Measurements from ENCODE around the gene B3GNT9.

B3GNT9 gene

GRCh38 chr16:67185651-67186134 lies 34.9 kb upstream of the B3GNT9 start:
- DNase-seq (ENCODE audit: low read depth): no peak

- peak; percentile 71 for DNase-seq (ENCODE audit: low read depth)
These were observed 34.3 kb upstream of the B3GNT9 start for GRCh38 chr16:67184995-67185650.

- no peak for DNase-seq (ENCODE audit: low read depth)
These were observed 33.7 kb upstream of the B3GNT9 start for GRCh38 chr16:67184453-67184994.

GRCh38 chr16:67183627-67184452 lies 33.0 kb upstream of the B3GNT9 start, which contains the start of gene MATCAP1:
TSS of gene MATCAP1 (minus strand) at chr16:67183963. CDS start at chr16:67180610, 3,353 bp downstream.
- DNase-seq (ENCODE audit: low read depth): peak; percentile 92

- no peak for DNase-seq (ENCODE audit: low read depth)
These were observed 32.5 kb upstream of the B3GNT9 start for GRCh38 chr16:67183284-67183626.

- no peak for DNase-seq (ENCODE audit: low read depth)
These were observed 31.5 kb upstream of the B3GNT9 start for GRCh38 chr16:67182288-67182687.

- DNase-seq (ENCODE audit: low read depth): no peak
These were observed 30.5 kb upstream of the B3GNT9 start for GRCh38 chr16:67181346-67181745.

GRCh38 chr16:67180166-67180565 lies 29.4 kb upstream of the B3GNT9 start:
- DNase-seq (ENCODE audit: low read depth): no peak

- no peak for DNase-seq (ENCODE audit: low read depth)
These were observed 28.8 kb upstream of the B3GNT9 start for GRCh38 chr16:67179421-67180080.

- no peak for DNase-seq (ENCODE audit: low read depth)
These were observed 27.2 kb upstream of the B3GNT9 start for GRCh38 chr16:67177743-67178699.

GRCh38 chr16:67176662-67177061 lies 25.9 kb upstream of the B3GNT9 start:
- DNase-seq (ENCODE audit: low read depth): no peak

GRCh38 chr16:67174706-67175231 lies 24.0 kb upstream of the B3GNT9 start:
- DNase-seq (ENCODE audit: low read depth): no peak

- no peak for DNase-seq (ENCODE audit: low read depth)
These were observed 23.3 kb upstream of the B3GNT9 start for GRCh38 chr16:67173808-67174705.

- no peak for DNase-seq (ENCODE audit: low read depth)
These were observed 22.5 kb upstream of the B3GNT9 start for GRCh38 chr16:67173323-67173722.

GRCh38 chr16:67170949-67171649 lies 20.3 kb upstream of the B3GNT9 start:
- no peak for DNase-seq (ENCODE audit: low read depth)

GRCh38 chr16:67170168-67170948 lies 19.6 kb upstream of the B3GNT9 start, which contains the start of gene NOL3:
TSS of gene NOL3 (plus strand) at chr16:67170538.
- peak; percentile 67 for DNase-seq (ENCODE audit: low read depth)

GRCh38 chr16:67169642-67170167 lies 18.9 kb upstream of the B3GNT9 start:
- DNase-seq (ENCODE audit: low read depth): no peak

- no peak for DNase-seq (ENCODE audit: low read depth)
These were observed 18.2 kb upstream of the B3GNT9 start for GRCh38 chr16:67169011-67169451.
